HepG2 (cell line): Measurements from ENCODE around the gene OR4E1. TPM values are rescaled to one million over a fixed set of nuclear protein-coding genes. Genes with fewer than 3 reads are reported as not detected.

ENCODE experiments used
- ATAC-seq: fragments of 200-7000 bp; cut with Tn5 transposase; 3 replicates; pipeline ENCODE4 v1.9.1; 2020; ENCODE audit warnings: mild to moderate bottlenecking, moderate library complexity
- BruUV-seq: library from RNA; stranded (reverse); fragments of 400-500 nt; replicated peaks from 2 replicates; lab custom pipeline; 2021; lab: Mats Ljungman, UMichigan
- CTCF ChIA-PET: fragments of 300-600 bp; formaldehyde crosslinking; extraction: SDS; loops from one replicate; lab custom pipeline; 2021; ENCODE audit warnings: low total read pairs, inconsistent platforms, low intra/inter-chr PET ratio; lab: Yijun Ruan, JAX
- POLR2A ChIA-PET: fragments of 350-600 bp; sonication (Branson Sonifier 250); formaldehyde crosslinking; loops from one replicate; lab custom pipeline; 2020; ENCODE audit warnings: antibody characterized with exemption, inconsistent platforms; lab: Yijun Ruan, JAX
- DNase-seq: peaks from one replicate; pipeline ENCODE4 v3.0.0-alpha.2; 2015; ENCODE audit warnings: low spot score
- FAIRE-seq: peaks from 3 replicates; lab custom pipeline; 2011; peaks lifted over from hg19 to GRCh38; lab: Jason Lieb, UNC
- H2AFZ ChIP-seq: one replicate; pipeline ENCODE4 v1.6.1; 2011; ENCODE audit warnings: low read length, inconsistent platforms
- H3K27ac ChIP-seq: fragments of 300-600 bp; 3 replicates; pipeline ENCODE4 v1.8.0; 2011; ENCODE audit warnings: mixed run types, mild to moderate bottlenecking, mixed read lengths, low read length, inconsistent platforms; ENCODE audit not compliant: insufficient read depth; ENCODE audit errors: extremely low read length
- H3K27me3 ChIP-seq, 2 experiments: fragments of 200-600 bp in 1 of 2; 2 replicates in 1 of 2; 3 replicates in 1 of 2; pipeline versions ENCODE4 v1.6.0 to v1.8.0; 2011; ENCODE audit warnings: low read length in 2 of 2, mild to moderate bottlenecking in 2 of 2, moderate library complexity in 2 of 2, inconsistent platforms in 1 of 2; ENCODE audit not compliant: insufficient read depth in 2 of 2, control insufficient read depth in 1 of 2
- H3K36me3 ChIP-seq, 2 experiments: fragments of 200-600 bp in 1 of 2; replicated peaks in 1 of 2; 2 replicates in 1 of 2; 3 replicates in 1 of 2; pipeline versions ENCODE4 v1.5.1 to v1.8.0; 2011; ENCODE audit warnings: low read length in 2 of 2, inconsistent platforms in 1 of 2; ENCODE audit not compliant: insufficient read depth in 2 of 2, control insufficient read depth in 1 of 2
- H3K4me1 ChIP-seq: 2 replicates; pipeline ENCODE4 v1.5.1; 2012; ENCODE audit warnings: low read length, inconsistent platforms; ENCODE audit not compliant: insufficient read depth
- H3K4me2 ChIP-seq: 2 replicates; pipeline ENCODE4 v1.6.0; 2011; ENCODE audit warnings: low read depth, low read length, inconsistent platforms
- H3K4me3 ChIP-seq, 3 experiments: fragments of 200-600 bp in 1 of 3; sonication (generic), shearing (Covaris generic) in 1 of 3; replicated peaks in 1 of 3; 2 replicates each; pipeline ENCODE4 v1.5.1; 2011 to 2016; ENCODE audit warnings: low read length in 3 of 3, inconsistent platforms in 2 of 3, low read depth in 2 of 3, mild to moderate bottlenecking in 2 of 3, control low read depth in 1 of 3, mixed read lengths in 1 of 3; ENCODE audit not compliant: insufficient read depth in 1 of 3
- H3K79me2 ChIP-seq: one replicate; pipeline ENCODE4 v1.6.1; 2011; ENCODE audit warnings: low read length, inconsistent platforms; ENCODE audit not compliant: insufficient read depth
- H3K9ac ChIP-seq: 2 replicates; pipeline ENCODE4 v1.6.0; 2011; ENCODE audit warnings: mild to moderate bottlenecking, low read depth, low read length, inconsistent platforms; ENCODE audit not compliant: insufficient read depth
- H3K9me3 ChIP-seq: 2 replicates; pipeline ENCODE4 v1.5.1; 2012; ENCODE audit warnings: mild to moderate bottlenecking, low read length
- H4K20me1 ChIP-seq: 2 replicates; pipeline ENCODE4 v1.6.0; 2011; ENCODE audit warnings: inconsistent platforms, mild to moderate bottlenecking, low read length, moderate library complexity; ENCODE audit not compliant: insufficient read depth
- FOSL2 ChIP-seq: sonication (generic); formaldehyde crosslinking; IDR thresholded peaks from 2 replicates; pipeline ENCODE4 v1.4.0; 2020; ENCODE audit warnings: missing genetic modification reagents
- FOXA3 ChIP-seq: IDR thresholded peaks from 2 replicates; pipeline ENCODE4 v1.6.1; 2016; ENCODE audit warnings: missing genetic modification reagents, missing compliant biosample characterization
- GABPB1 ChIP-seq: IDR thresholded peaks from 2 replicates; pipeline ENCODE4 v1.6.1; 2016; ENCODE audit warnings: mild to moderate bottlenecking, missing genetic modification reagents, moderate library complexity, missing compliant biosample characterization
- HES4 ChIP-seq: sonication (generic); formaldehyde crosslinking; IDR thresholded peaks from 2 replicates; pipeline ENCODE4 v1.9.0; 2021; ENCODE audit warnings: mild to moderate bottlenecking, missing genetic modification reagents, borderline replicate concordance
- SRF ChIP-seq: IDR thresholded peaks from 2 replicates; pipeline ENCODE4 v1.6.1; 2011; ENCODE audit warnings: mild to moderate bottlenecking, low read depth, low read length, moderate library complexity
- ZGPAT ChIP-seq: IDR thresholded peaks from 2 replicates; pipeline ENCODE4 v1.6.1; 2016; ENCODE audit warnings: mild to moderate bottlenecking
- WGBS: methylation state at CpG from one replicate; pipeline ENCODE4 v1.1.6; 2017; ENCODE audit warnings: low lambda C conversion rate; 5-methylcytosine and 5-hydroxymethylcytosine counted together
- in situ Hi-C: cut with HindIII; loops from 2 replicates; pipeline ENCODE4 v1.10.0; 2017; ENCODE audit warnings: low pct_unique_long_range_greater_than_20kb; ENCODE audit not compliant: extremely low pct_ligation_motif_present
- intact Hi-C: fragments of 100-400 bp; cut with micrococcal nuclease; formaldehyde crosslinking; loops from one replicate; pipeline ENCODE4 v1.10.0; 2022; ENCODE audit not compliant: unreplicated experiment
- polyA plus RNA-seq, 8 experiments: library from polyadenylated mRNA; depleted of rRNA in 3 of 8; stranded (reverse) in 7 of 8; unstranded in 1 of 8; fragments of >200 nt; fragmentation: Illumina TruSeq in 4 of 8; extraction: Trizol in 4 of 8; gene quantifications; 2 replicates each; pipeline versions ENCODE4 v1.2.1 to v1.2.3, GENCODE V29; 2011 to 2016; ENCODE audit warnings: low read depth in 4 of 8, missing spikeins in 1 of 8, mixed read lengths in 1 of 8; ENCODE audit not compliant: insufficient read depth in 1 of 8
- total RNA-seq, 5 experiments: library from RNA; depleted of rRNA; stranded (reverse); fragments of >200 nt; fragmentation: Illumina TruSeq; extraction: Trizol; gene quantifications; 2 replicates each; pipeline ENCODE4 v1.2.3, GENCODE V29; 2016; ENCODE audit warnings: low read depth in 1 of 5
- TF ChIP-seq, protein P1 (sequence below): sonication (generic); formaldehyde crosslinking; IDR thresholded peaks from 2 replicates; pipeline ENCODE4 v1.5.0; 2020; ENCODE audit warnings: missing genetic modification reagents

Gene OR4E1
- total and polyA plus RNA-seq, 2 of the 13 experiments (the other 11 are each of a cell fraction or from before 2014, with no cell fraction given), result not detected

GRCh38 chr14:21634840-21635239 is 38.8 kb downstream of the OR4E1 start, which contains the start of gene OR10G2:
Gene OR10G2 (minus strand): TSS chr14:21634940. CDS start chr14:21634842, 98 bp downstream.
- intact Hi-C loops, result no loop called here
- Histone ChIP-seq H2AFZ (no peak within 1 kb of the TSS), H3K4me2 (no peak within 1 kb of the TSS), H3K9ac (no peak within 1 kb of the TSS), H3K4me1 (no peaks in the 10 kb centered on the region), H3K27me3 (0 out of 5 replicates have a peak, but pooled peaks cover 0 to 7% of the 10 kb centered on the region in 2 experiments), H3K27ac (no peak within 1 kb of the TSS), H3K79me2 (no peaks in the 10 kb centered on the region), H3K4me3 (no peak within 1 kb of the TSS), H3K36me3 (no peaks in the 10 kb centered on the region), H4K20me1 (no peaks in the 10 kb centered on the region), H3K9me3 (no peaks in the 10 kb centered on the region)
- 3% methylated on average over 4 of the region's 4 CpGs for WGBS
- ChIA-PET CTCF (no interaction called here), POLR2A (no interaction called here)
- ATAC-seq, result no peak
- in situ Hi-C loops, result no loop called here
- DNase-seq, result no peak
- no TSS peak for BruUV-seq
- FAIRE-seq, result no peak
- TF ChIP-seq GABPB1 (CRISPR knock-in tag) (no peak), HES4 (CRISPR knock-in tag) (no peak), SRF (no peak), ZGPAT (CRISPR knock-in tag) (no peak)

DNA sequence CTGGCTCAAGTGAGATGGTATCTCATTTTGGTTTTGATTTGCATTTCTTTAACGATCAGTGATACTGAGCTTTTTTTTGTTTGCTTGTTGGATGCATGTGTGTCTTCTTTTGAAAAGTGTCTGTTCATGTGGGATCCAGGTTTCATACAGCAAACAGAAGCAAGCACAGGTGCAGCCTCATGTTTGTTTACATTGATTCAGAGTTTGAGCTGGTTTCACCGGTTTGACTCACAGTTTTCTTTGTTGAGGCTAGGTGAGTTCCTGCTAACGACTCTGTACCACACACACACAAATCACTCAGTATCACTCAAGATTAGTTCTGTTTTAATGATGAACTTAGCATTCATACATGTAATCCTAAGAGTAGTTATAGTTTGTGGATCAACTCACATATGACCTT is 42.5 kb downstream of the OR4E1 start:
- H3K27me3 ChIP-seq, result 0 out of 5 replicates have a peak, but pooled peaks cover 0 to 7% of the 10 kb centered on the region in 2 experiments
- H3K4me2 ChIP-seq, result no peak overlapping the region
- ChIA-PET POLR2A (no interaction called here), CTCF (no interaction called here)
- H2AFZ ChIP-seq, result no peak overlapping the region
- H3K36me3 ChIP-seq, result no peaks in the 10 kb centered on the region
- no peak overlapping the region for H3K27ac ChIP-seq
- H3K4me3 ChIP-seq, result no peak overlapping the region
- no peaks in the 10 kb centered on the region for H3K79me2 ChIP-seq
- no peaks in the 10 kb centered on the region for H3K9me3 ChIP-seq
- in situ Hi-C loops, result no loop called here
- FAIRE-seq (no peak), ATAC-seq (peak; percentile 56; the same call in 1 of the 3 replicates), DNase-seq (no peak)
- 2% methylated on average over 3 of the region's 3 CpGs for WGBS
- no peak overlapping the region for H3K9ac ChIP-seq
- no TSS peak for BruUV-seq
- peak; percentile 24; the same call in 1 of the 2 replicates for TF ChIP-seq FOSL2 (CRISPR knock-in tag)
- TF ChIP-seq, protein P1, sequence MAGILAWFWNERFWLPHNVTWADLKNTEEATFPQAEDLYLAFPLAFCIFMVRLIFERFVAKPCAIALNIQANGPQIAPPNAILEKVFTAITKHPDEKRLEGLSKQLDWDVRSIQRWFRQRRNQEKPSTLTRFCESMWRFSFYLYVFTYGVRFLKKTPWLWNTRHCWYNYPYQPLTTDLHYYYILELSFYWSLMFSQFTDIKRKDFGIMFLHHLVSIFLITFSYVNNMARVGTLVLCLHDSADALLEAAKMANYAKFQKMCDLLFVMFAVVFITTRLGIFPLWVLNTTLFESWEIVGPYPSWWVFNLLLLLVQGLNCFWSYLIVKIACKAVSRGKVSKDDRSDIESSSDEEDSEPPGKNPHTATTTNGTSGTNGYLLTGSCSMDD, result no peak
- peak; percentile 45; the same call in 1 of the 2 replicates for TF ChIP-seq FOXA3 (CRISPR knock-in tag)
- no peaks in the 10 kb centered on the region for H4K20me1 ChIP-seq
- intact Hi-C loops, result no loop called here
- no peaks in the 10 kb centered on the region for H3K4me1 ChIP-seq
